ENCODE results near the gene SMIM35.

DNA sequence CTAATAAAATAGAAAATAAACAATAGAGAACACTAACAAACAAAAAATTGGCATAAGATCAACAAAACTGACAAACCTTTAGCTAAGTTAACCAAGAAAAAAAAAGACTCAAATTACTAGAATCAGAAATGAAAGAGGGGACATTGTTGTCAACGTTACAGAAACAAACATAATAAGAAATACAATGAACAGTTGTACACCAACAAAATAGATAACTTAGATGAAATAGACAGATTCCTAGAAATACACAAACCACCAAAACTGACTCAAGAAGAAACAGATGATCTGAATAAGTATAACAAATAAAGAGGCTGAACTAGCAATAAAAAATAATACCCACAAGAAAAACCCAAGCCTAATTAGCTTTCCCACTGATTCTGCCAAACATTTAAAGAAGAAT lies 44.6 kb downstream of the SMIM35 start:
- TF ChIP-seq POLR2AphosphoS5 (IDR thresholded peaks at IDR 0.05; ENCODE audit: insufficient read depth, low read depth, low read length) (no peak), POLR2A (IDR thresholded peaks at IDR 0.05; ENCODE audit: low read depth, low read length) (no peak), FOS (IDR thresholded peaks at IDR 0.05; ENCODE audit: borderline replicate concordance, insufficient read depth, low read length) (no peak), MAX (IDR thresholded peaks at IDR 0.05; ENCODE audit: insufficient read depth, insufficient read length) (no peak), JUN (IDR thresholded peaks at IDR 0.05; ENCODE audit: borderline replicate concordance, insufficient read depth, insufficient read length, low read depth) (no peak), EZH2 (IDR thresholded peaks at IDR 0.05; ENCODE audit: borderline replicate concordance, low read depth, low read length, severe bottlenecking) (no peak), MYC (IDR thresholded peaks at IDR 0.05; ENCODE audit: low read depth, low read length) (no peak), GATA2 (IDR thresholded peaks at IDR 0.05; ENCODE audit: insufficient read depth, insufficient read length, low read depth, low read length) (no peak)
- TF ChIP-seq, protein P1, sequence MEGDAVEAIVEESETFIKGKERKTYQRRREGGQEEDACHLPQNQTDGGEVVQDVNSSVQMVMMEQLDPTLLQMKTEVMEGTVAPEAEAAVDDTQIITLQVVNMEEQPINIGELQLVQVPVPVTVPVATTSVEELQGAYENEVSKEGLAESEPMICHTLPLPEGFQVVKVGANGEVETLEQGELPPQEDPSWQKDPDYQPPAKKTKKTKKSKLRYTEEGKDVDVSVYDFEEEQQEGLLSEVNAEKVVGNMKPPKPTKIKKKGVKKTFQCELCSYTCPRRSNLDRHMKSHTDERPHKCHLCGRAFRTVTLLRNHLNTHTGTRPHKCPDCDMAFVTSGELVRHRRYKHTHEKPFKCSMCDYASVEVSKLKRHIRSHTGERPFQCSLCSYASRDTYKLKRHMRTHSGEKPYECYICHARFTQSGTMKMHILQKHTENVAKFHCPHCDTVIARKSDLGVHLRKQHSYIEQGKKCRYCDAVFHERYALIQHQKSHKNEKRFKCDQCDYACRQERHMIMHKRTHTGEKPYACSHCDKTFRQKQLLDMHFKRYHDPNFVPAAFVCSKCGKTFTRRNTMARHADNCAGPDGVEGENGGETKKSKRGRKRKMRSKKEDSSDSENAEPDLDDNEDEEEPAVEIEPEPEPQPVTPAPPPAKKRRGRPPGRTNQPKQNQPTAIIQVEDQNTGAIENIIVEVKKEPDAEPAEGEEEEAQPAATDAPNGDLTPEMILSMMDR (IDR thresholded peaks at IDR 0.05; ENCODE audit: extremely low read depth in 1 of 2, insufficient read depth in 1 of 2, low read depth in 1 of 2, low read length in 2 of 2) = no peak

Measured in endothelial cell of umbilical vein (primary cell).